GM20431 (cell line): ENCODE measurements around the gene IL12A.

Experiments
- in situ Hi-C: fragments of 300-500 bp; cut with MseI, MboI; formaldehyde crosslinking; loops from one replicate; pipeline ENCODE4 v1.15.0; 2020; ENCODE audit warnings: low sequenced_read_pairs; ENCODE audit not compliant: unreplicated experiment

Gene IL12A

DNA sequence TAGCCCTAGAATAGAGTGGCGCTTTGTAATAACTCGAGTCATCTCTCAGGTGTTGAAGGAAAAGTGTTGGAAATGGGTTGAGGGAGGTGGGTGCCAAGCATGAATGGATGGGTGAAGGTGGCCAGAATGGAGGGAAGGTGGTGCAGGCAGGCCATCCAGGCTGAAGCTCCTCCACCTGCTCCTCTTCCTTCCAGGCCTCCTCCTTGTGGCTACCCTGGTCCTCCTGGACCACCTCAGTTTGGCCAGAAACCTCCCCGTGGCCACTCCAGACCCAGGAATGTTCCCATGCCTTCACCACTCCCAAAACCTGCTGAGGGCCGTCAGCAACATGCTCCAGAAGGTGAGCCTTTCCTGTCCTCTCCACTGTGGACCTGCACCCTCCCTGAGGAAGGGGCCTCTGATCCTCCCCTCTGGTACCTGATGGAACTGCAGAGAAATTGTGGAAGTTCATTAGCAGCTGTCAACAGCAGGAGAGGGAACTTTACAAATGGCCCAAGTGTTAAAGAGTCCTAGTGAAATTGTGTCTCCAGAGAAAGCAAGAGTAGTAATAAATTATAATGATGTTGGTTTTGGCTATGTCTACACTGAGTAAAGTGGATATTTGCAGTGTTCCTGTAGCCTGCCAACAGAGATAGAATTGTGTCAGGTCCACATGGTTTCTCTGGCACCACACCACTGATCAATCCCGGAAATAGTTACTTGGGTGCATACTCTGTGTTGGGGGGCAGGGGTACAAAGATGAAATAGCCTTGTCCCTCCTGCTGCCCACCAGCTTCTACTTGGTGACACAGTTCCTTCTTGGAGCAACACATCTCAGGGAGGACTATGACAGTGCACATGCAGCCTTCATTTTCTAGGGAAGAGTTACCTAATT is 1.6 kb downstream of the IL12A start:
- in situ Hi-C loops, result no loop called here

DNA sequence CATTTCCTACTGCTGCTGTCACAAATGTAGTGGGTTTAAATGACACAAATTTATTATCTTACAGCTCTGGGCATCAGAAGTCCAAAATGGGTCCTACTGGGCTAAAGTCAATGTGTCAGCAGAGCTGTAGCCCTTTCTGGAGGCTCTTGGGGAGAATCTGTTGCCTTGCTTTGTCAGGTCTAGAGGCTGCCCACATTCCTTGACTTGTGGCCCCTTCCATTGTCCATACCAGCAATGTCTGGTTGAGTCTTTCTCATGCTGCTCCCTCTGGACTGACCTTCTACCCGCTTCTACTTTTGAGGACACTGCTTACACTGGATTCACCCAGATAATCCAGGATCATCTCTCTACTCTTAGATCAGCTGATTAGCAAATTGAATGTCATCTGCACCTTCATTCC is 3.0 kb downstream of the IL12A start:
- in situ Hi-C loops, result no loop called here

DNA sequence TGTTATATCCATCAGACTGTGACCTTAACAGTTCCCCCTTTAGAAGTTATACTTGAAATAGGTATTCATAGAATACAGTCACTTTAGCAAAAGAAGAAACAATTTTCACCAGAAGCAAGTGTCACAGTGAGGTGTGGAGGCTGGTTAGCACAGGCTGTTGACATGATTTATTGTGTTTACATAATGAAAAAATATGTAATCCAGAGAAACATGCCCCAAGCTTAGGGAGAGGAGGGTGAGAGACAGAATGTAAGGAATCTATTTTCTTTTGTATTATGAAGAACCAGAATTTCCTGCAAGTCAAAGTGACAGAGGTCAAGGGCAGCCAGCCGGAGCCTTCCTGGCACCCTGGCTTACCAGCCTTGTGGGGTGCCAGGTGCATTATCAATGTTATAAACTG is 4.0 kb downstream of the IL12A start:
- in situ Hi-C loops, result no loop called here

DNA sequence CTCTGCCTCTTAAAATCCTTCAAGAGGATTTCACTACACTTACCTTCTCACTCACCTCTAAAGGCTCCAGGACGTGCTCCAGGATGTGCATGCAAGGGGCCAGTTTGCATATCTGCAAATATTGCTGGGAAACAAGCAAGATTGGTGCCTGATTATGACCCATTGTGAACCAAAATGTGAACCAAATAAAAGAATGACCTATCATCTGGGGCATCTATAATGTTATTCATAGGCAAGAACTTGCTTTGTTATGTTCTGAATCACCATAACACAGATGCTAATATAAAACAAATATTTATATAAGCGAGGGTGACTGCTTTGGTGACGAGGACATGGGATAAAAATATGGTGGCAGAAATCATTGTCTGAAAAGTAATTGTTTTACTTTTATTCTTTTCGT is 5.5 kb downstream of the IL12A start:
- in situ Hi-C loops, result no loop called here

DNA sequence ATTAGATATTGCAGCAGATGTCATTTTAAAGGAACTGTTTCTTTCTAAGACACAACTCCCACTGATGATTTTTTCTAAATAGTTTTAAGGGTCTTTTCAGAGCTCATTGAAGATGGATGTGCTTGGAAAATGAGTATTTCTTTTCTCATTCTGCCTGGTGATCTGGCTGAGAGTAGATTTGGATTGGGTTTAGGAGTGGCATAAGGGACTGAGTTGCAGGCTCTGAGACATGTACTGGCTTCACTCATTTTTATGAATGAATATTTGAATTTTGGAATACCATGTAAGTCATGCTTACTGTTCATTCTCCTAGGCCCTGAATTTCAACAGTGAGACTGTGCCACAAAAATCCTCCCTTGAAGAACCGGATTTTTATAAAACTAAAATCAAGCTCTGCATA is 6.5 kb downstream of the IL12A start:
- in situ Hi-C loops, result no loop called here

DNA sequence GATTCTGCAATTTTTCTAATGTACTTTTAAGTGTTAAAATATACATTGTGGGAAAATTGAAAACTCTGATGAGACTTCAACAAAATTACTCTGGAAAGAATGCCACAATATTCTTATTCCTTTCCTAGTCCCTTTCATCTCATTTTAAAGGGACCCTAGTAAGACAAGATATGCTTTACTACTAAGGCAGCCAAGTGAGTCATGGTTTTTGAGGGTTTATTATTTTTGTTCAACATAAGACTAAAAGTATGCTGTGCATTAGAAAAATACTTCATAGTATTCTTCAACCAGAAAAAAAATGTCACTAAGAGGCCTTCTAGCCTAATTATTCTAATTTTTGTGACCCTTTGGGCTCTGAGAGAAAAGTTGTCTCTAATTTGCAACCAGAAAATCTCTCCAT is 7.4 kb downstream of the IL12A start:
- in situ Hi-C loops, result no loop called here

DNA sequence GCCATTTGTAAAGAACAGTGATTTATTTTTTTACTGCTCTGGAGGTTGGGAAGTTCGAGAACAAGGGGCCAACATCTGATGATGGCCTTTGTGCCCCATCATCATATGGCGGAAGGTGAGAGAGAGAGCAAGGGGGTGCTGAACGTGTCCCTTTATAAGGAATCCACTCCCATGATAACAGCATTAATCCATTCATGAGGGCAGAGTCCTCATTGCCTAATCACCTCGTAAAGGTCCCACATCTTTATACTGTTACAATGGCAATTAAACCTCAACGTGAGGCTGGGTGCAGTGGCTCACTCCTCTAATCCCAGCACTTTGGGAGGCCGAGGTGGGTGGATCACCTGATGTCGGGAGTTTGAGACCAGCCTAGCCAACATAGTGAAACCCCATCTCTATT is 8.3 kb downstream of the IL12A start:
- in situ Hi-C loops, result no loop called here

DNA sequence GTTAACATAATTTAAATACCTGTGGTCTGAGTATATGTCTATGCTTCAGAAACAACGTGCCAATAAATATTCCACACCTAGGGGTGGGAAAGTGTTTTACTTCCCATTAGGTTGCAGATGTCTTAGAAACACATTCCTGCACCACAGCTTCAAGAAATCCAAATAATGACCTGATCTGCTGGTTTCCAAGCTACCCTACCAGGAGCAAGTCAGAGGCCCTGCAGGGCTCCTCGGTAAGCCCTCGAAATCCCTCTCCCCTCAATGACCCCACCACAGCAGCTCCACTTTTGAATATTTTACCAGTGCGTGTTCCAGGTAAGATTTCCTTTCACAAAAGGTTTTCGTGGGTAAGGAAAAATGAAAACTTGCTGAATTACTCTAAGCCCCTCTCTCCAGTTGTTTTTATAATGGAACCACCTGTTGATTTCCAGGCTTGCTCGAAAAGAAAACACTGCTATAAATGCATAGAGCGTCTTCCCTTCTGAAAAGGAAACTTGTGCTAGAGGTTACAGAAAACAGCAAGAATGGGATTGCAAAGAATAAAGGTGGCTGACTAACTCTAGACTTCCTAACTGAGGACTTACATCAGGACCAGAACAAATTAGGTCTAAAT is 12.6 kb downstream of the IL12A start:
- in situ Hi-C loops, result loop anchor here (10.0 kb wide), 1 partner anchor 116 kb away; no protein-coding TSS in a partner anchor

DNA sequence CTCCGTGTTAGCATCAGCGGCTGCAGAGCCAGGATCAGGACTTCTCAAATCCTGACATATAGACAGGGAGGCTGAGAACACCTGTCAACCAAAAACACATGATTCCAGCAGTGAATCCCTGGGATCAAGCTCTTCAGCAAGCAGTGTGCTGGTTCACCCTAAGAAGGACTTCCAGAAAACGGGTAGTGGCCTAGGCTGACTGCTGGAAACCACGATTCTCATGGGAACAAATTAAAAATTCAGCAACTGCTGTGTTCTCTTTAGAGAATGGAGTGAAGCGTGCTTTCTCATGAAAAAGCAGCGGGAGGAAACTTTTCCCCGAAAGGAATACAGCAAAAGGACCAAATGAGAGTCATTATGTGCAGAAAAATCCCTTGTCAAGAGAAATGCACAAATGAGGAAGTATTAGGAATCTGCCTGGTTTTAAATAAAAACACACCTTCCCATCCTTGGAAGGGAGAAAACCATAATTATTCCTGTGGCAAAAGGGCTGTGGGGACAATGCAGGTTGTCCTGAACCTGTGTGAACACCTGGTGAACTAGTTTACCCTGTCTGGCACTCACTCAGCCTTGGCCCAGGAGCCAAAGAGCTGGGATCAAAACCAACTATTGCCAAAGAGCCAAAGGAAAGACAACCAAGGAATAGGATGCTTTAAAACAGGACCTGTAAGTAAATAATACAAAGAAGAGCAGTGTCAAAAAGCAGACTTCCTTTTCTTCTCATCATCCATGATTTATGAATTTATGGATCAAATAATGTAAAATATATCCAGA is 13.4 kb downstream of the IL12A start:
- in situ Hi-C loops, result loop anchor here (10.0 kb wide), 1 partner anchor 117 kb away; no protein-coding TSS in a partner anchor

DNA sequence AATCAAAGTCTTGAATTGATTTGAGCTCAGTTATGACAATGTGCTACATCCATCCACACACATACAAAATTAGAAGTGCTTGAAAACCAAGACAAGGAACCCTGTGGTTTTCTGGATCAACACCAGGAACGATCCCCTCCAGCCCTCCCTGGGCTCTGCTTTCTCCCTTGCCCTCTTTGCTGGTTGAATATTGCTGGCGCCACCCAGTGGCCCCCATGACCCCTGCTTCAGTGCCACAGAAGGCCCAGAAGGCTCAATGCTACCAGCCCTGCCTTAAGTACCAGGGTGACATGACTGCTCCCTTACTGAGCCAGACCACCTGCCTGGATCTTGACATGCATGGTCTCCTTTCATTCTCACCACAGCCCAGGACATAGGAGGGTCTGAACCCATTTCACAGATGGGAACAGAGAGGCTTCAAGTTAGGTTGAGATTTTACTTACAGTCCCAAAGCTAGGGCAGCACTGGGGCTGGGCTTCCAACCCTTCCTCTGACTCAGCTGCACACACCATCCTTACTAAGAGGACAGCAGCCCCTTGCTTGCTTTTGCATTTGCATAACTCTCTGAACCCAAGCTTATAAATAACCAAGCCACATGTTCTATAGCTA is 15.0 kb downstream of the IL12A start:
- in situ Hi-C loops, result loop anchor here (10.0 kb wide), 1 partner anchor 119 kb away; no protein-coding TSS in a partner anchor

DNA sequence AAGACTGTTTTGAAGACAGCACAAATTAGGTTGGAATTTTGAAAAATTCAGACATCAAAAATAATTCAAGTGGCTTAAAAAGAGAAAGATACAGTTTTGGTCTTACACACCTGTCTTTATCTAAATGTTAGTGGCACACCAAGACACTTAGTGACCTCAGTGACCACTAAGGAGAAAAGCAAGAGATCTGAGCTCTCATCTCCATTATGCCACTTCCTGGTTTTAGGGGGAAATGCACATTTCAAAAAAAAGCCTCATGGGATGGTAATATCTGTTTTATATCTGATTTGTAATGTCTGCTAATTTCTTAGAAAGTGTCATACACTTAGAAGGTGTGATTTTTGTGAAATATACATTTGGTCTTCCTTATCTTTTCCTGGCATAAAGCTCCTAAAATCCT is 16.4 kb downstream of the IL12A start:
- in situ Hi-C loops, result loop anchor here (10.0 kb wide), 1 partner anchor 120 kb away; no protein-coding TSS in a partner anchor

DNA sequence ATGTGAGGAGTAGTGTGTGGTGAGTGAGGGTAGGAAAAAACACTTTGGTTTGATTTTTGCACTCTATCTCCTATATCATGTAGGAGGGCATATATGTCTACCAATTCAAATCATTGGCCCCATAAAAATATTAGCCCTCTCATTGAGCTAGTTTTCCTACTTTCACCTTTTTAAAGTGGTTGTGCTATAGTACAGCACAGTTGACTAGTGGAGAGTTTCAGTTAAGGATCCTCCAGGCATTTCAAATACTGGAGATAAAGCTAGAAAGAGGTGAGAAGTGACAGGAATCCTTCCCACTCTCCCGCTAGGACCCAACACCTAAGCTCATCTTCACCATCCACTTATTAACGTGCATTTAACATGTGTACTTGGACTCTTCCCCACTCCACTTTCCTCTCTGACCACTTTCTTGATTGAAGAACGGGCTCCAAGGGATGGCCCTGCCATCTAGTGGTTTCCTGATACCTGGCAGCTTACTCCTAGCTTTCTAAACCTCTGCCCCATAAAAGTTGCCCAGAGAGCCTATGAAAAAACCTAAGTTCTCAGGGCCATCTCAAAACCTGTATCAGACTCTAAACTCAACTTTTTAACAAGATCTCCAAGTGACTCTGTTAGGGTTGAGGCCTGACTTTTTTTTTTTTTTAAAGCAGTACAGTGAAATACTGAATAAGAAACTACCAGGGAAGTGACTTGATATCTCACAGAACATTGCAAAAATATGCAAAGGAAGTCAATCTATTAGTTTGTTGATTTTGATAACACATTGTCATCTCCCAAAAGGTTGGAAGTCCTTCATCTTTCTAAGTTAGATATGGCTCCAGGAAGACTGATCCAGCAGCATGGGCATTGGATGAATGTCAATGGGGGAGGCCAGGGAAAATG is 17.9 kb downstream of the IL12A start:
- in situ Hi-C loops, result loop anchor here (10.0 kb wide), 1 partner anchor 122 kb away; no protein-coding TSS in a partner anchor

DNA sequence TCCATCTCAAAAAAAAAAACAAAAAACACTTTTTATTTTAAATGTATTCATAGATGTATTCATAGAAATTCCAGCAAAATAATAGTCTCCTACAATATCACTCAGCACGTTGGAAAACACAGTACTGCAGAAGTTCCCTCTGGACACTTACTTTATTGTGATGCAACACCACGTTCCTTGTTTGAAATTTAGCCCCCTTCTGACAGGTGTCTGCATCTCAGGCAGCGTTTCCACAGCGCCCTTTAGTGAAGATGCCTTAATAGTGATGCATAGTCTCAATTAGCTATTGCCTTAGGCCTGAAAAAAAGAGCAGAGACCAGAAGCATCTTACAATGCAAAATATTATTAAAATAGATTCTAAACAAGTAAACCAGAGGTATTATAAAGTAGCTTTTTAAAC is 20.3 kb downstream of the IL12A start:
- in situ Hi-C loops, result loop anchor here (10.0 kb wide), 1 partner anchor 124 kb away; no protein-coding TSS in a partner anchor

DNA sequence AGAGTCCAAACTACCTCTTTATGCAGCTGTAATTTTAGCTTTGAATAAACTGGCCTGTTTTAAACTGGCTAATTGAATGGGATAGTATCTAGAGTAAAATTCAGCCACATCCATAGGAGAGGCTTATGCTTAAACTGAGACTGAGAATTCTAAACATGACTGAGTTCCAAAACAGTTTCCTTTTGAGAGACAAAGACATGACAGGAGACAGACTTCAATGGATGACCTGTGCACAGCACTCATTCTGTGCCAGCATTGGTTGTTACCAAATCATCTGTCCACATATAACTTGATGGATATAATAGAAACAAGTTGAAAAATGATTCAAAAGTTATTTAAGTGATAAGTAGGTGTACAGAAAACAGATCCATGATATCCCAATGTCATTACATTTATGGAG is 20.9 kb downstream of the IL12A start:
- in situ Hi-C loops, result loop anchor here (10.0 kb wide), 1 partner anchor 125 kb away; no protein-coding TSS in a partner anchor

DNA sequence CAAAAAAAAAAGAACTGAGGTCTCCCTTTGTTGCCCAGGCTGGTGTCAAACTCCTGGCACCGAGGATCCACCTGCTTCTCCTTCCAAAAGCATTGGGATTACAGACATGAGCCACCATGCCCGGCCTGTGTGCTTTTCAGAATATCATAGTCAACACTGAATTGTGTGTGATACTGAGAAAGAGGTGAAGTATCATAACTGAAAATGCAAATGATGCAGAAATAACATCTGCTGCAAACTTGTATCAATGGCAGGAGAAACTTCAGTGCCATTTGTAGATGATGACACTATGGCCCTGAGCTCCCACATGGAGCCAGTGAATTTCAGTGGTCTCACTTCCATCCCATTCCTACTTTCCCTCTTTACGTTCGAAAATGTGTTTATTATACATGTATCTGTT is 21.9 kb downstream of the IL12A start:
- in situ Hi-C loops, result no loop called here

DNA sequence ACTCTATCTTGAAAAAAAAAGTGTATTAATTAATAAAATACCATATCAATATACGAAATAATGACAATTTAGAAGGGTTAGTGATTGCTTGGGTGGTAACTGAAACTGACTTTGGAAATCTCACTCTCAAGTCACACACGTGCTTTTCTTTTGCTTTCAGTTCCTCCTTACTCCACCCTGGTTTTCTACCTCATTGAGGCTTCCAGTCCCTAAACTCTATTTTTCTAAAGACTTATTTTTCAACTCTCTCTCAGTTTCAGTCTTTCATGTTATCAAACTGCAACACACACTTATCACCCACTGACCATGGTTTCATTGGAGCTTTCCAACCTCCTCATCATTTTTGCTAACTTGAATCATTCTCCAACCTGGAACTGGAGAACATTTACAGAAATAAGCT is 23.5 kb downstream of the IL12A start:
- in situ Hi-C loops, result no loop called here

DNA sequence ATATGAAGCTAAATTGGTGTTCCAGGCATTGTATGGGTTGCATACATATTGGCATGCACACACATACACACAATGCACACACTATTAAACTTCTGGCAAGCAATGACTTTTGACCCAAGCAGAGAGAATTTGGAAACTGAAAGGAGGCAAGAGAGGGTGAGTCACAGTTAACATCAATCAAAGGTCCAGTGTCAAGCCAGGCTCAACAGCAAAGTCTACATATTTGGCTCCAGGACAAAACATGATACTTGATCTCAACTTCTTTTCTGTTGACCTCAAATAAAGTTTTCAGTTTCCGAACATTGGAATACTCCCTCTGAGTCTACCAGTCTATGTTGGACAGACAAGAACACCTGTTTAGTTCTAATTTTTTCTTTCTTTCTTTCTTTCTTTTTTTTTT is 28.3 kb downstream of the IL12A start:
- in situ Hi-C loops, result no loop called here

DNA sequence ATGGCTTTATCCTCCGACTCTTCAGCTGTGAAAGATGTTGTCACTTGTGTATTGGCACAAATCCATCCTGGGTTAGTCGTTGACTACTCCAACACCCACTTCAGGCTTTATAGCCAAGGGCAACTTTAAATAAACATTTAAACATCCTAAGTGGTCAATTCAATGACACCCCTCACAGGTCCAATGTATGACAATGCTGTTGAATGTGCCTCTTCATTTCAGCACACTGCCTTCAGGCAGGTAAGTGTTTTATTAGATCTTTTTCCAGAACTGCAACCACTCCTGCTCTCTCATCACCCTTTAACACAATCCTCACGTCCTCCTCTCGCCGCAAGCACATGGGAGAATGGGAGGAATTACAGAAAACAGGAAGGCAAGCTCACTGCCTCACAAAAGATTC is 30.3 kb downstream of the IL12A start:
- in situ Hi-C loops, result no loop called here

DNA sequence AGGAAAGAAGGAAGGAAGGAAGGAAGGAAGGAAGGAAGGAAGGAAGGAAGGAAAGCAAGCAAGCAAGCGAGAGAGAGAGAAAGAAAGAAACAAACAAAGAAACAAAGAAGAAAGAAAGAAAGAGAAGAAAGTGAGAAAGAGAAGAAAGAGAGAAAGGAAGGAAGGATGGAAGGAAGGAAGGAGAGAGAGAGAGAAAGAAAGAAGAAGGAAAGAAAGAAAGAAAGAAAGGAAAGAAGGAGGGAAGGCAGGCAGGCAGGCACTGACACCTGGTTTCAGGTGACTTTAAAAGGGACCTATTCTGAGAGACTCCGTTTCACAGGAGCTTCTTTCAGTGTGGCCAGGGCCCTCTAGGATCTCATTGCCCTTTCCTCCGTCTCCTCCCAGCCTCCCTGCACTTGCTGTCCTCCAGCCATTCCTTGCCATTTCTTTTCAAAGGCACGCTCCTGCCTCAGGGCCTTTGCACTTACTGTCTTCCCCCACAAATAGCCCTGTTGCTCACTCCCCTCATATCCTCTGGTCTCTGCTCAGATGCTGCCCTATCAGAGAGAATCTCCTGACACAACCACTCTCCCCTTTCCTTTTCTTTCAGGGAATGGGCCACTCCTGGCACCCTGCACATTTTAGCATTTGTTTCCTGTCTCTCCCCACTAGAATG is 31.5 kb downstream of the IL12A start:
- in situ Hi-C loops, result no loop called here
